GM12891 (cell line): ENCODE measurements around the gene NAIF1.

ENCODE experiments used
- DNase-seq: peaks from one replicate; pipeline ENCODE4 v3.0.0; 2011; ENCODE audit warnings: low spot score; ENCODE audit not compliant: insufficient read length
- FAIRE-seq: peaks from 2 replicates; lab custom pipeline; 2011; peaks lifted over from hg19 to GRCh38; lab: Jason Lieb, UNC
- PAX5 ChIP-seq: IDR thresholded peaks from 2 replicates; pipeline ENCODE4 v1.6.1; 2011; ENCODE audit warnings: low read length, moderate library complexity, mild to moderate bottlenecking; ENCODE audit not compliant: insufficient read depth, severe bottlenecking
- POLR2A ChIP-seq: IDR thresholded peaks from 2 replicates; pipeline ENCODE4 v1.6.1; 2011; ENCODE audit warnings: low read depth, low read length, control low read depth
- POLR2AphosphoS5 ChIP-seq: IDR thresholded peaks from 2 replicates; pipeline ENCODE4 v1.6.1; 2011; ENCODE audit warnings: low read depth, low read length, control low read depth
- POU2F2 ChIP-seq: IDR thresholded peaks from 2 replicates; pipeline ENCODE4 v1.6.1; 2011; ENCODE audit warnings: low read depth, mild to moderate bottlenecking, control low read depth, low read length, moderate library complexity
- SPI1 ChIP-seq: IDR thresholded peaks from 2 replicates; pipeline ENCODE4 v1.6.1; 2011; ENCODE audit warnings: low read depth, low read length, control low read depth
- TAF1 ChIP-seq: IDR thresholded peaks from 2 replicates; pipeline ENCODE4 v1.6.1; 2011; ENCODE audit warnings: low read depth, low read length, control low read depth

Gene NAIF1

DNA sequence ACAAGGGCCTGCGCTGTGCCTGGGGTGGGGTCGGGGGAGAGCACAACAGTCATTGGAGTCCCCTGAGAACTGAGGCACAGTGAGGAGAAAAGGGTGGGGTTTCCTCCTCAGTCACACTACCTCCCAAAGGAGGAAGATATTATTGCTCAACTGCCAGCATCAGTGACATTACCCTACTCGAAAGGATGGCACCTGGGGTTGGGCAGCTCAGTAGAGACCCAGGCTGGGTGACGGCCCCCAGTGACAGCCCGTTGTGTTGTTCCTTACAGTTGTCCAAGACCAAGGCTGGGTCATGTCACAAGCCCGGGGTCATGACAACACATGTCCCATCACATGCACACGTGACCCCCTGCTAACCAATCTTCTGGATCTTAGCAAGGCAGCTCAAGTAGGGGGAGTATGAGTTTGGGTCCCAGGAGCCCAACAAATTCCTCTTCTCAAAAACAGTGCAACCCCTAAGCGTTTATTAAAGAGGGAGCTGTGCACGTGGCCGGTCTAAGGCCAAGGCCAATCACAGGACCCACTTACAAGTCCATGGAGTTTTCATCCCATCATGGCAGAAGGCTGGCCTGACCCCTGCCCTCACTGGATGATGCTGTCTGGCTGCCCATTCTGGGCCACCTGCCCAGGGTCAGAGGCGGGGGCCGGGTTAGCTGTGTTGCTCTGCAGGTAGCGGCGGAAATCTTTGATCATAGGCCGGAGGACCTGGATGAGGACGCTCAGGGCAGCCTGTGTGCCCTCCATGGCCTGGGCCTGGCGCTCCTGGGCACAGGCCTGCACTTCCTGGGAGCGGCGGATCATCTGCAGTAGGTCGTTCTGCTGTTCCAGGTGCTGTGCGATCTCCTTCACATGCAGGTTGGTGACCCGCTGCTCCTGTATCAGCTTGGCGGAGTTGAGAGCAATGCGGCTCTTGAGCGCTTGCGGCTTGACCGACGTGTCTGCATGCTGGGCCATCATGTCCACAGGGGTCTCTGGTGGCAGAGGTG is 4.0 kb downstream of the NAIF1 start:
- FAIRE-seq: no peak
- DNase-seq: no peak
- TF ChIP-seq PAX5 (no peak), POLR2A (no peak)

DNA sequence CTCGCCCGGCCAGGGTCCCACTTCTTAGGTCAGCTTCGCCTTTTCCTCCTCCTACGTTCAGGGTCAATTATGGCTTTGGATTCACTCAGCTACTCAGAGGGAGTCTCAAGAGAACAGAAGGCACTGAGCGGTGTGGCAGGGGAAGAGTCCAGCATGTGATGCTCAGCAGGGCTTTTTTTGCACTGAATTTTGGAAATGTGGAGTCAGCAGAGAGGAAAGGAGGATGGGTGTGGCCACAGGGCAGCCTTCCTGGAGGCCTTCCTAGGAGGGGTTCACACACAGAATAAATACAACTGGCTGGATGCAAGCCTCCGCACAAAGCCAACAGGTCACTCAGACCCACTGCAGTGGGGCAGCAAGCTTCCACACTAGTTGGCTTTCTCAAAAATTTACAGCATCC is 4.8 kb downstream of the NAIF1 start:
- no peak for TF ChIP-seq POLR2A
- no peak for TF ChIP-seq POLR2AphosphoS5
- TF ChIP-seq SPI1: no peak
- no peak for TF ChIP-seq PAX5
- TF ChIP-seq POU2F2: no peak
- no peak for TF ChIP-seq TAF1
- FAIRE-seq: no peak
- no peak for DNase-seq

DNA sequence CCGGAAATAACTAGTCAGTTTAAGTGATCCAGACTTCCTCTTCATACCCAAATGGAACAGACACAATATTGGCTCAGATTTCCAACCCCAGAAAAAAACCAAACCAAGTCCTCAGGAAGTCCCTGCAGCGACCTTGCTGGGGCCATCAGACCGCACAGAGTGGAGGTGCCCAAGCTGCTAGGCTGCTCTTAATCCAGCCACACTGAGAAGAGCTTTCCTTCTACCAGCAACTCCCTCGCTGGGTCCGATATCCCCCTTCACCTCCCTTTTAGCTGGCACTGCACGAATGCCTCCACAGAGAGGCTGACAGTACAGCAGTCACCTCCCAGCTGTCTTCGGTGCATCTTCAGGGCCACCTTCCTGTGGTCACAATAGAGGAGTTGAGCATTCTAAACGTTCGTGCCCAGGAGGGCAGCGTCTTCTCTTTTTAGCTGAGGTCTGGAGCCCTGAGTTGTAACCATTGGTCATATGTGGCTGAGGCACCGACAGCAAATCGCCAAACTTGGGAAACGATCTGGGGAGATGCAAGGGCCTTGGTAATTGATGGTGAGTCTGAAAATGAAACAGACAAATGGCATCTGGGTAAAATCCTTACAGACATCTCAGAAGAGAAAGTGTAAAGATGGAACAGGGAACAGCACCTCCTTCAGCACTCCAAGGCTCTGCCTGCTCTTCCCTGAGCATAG is 5.7 kb downstream of the NAIF1 start:
- DNase-seq: no peak
- TF ChIP-seq POLR2AphosphoS5 (no peak), TAF1 (no peak), SPI1 (no peak), POU2F2 (no peak), POLR2A (no peak), PAX5 (no peak)
- FAIRE-seq: no peak

DNA sequence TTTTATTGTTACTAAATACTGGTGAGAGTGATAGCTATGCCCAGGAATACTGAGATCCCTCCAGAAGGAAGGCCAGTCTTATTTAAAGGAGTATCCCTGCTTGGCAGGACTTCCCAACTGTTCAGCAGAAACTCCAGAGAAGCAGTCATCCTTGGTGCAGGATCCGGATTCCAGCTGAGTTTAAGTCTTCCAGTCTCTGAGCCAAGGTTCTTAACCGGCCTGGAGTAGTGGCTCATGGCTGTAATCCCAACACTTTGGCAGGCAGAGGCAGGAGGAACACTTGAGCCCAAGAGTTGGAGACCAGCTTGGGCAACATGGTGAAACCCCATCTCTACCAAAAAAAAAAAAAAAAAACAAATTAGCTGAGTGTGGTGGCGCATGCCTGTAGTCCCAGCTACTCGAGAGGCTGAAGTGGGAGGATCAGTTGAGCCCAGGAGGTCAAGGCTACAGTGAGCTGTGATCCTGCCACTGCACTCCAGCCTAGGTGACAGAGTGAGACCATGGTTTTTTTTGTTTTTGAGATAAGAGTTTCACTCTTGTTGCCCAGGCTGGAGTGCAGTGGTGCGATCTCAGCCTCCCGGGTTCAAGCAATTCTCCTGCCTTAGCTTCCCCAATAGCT is 7.6 kb downstream of the NAIF1 start:
- DNase-seq (no peak), FAIRE-seq (no peak)

DNA sequence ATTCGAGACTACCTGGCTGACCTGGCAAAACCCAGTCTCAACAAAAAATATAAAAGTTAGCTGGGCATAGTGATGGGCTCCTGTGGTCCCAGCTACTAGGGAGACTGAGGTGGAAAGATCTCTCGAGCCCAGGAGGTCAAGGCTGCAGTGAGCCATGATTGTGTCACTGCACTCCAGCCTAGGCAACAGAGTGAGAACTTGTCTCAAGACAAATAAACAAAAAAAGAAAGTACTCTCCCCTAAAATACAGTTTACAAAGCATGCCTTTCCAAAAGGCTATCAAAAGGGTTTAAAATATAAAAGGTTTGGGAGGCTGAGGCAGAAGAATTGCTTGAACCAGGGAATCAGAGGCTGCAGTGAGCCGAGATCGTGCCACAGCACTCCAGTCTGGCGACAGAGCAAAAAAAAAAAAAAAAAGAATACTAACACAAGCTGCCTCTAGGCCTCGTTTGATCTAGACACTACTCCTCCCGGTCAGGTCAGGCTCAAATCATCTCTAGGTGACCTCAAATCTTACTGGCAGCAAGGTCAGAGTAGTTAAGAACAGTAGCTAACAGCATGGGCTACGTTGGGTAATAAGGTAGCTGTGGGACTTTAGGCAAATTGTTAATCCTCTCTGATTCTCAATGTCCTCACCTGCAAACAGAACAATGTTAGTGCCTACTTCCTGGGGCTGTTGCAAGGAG is 9.3 kb downstream of the NAIF1 start:
- TF ChIP-seq SPI1 (no peak), POLR2A (no peak), PAX5 (no peak), POU2F2 (no peak), TAF1 (no peak), POLR2AphosphoS5 (no peak)
- FAIRE-seq: no peak
- no peak for DNase-seq

More for the DNA sequence above, 7.6 kb downstream of the NAIF1 start:
- TF ChIP-seq TAF1 (no peak), PAX5 (no peak), POU2F2 (no peak), POLR2AphosphoS5 (no peak), SPI1 (no peak), POLR2A (no peak)

DNA sequence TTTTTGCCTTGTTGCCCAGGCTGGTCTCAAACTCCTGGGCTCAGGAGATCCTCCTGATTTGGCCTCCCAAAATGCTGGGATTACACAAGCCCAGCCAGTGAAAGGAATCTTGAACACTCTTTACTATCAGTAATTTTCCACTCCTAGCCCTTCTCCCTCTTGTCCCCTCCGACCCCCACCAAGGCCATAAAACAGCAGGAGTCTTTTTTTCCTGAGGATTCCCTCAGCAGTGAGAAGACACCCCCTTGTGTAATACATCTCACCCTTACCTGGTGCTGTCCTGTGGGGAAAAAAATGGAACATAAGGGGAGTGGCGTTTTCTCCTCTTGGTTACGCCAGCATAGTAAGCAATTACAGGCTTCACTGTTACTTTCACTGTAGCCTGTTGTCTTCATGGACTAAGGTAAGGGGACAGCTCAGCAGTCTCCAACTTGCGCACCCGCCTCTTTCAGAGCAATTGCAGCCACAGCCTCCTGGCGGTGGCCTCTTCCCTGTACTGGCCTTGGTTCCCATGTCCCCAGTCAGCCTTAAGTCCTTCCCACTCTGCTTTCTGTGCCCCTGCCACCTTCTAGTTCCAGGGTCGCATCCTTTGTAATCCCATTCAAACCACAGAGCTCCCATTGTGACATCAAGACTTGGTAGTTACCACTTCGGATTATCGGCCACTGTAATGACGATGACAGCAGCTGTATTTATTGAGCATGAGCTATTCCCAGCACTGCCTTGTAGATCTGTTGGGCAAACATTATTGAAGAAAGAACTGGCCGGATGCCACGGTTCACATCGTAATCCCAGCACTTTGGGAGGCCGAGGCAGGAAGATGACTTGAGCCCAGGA is 10.0 kb downstream of the NAIF1 start:
- FAIRE-seq: no peak
- DNase-seq: no peak
- TF ChIP-seq TAF1 (no peak), POLR2AphosphoS5 (no peak), POLR2A (no peak), POU2F2 (no peak), PAX5 (no peak), SPI1 (no peak)

DNA sequence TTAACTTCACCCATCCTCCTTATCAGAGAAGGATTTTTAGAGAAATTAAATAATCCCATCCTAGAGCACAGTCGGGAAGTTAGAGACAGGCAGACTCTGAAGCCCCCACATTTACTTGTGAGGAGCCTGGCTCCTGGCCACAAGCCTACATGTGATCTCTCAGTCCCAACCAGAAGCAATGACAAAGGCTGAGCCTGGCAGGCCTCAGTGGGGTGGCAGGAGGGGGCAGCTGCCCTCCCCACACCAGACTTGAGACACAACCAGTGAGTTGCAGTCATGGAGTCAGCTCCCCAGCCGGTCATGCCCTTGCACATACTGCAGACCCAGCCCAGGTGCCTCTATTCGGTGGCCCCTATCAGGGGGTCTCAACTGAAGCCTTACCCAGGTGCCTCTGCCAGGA is 11.0 kb downstream of the NAIF1 start:
- TF ChIP-seq PAX5: no peak
- no peak for TF ChIP-seq SPI1
- DNase-seq: no peak
- no peak for FAIRE-seq

DNA sequence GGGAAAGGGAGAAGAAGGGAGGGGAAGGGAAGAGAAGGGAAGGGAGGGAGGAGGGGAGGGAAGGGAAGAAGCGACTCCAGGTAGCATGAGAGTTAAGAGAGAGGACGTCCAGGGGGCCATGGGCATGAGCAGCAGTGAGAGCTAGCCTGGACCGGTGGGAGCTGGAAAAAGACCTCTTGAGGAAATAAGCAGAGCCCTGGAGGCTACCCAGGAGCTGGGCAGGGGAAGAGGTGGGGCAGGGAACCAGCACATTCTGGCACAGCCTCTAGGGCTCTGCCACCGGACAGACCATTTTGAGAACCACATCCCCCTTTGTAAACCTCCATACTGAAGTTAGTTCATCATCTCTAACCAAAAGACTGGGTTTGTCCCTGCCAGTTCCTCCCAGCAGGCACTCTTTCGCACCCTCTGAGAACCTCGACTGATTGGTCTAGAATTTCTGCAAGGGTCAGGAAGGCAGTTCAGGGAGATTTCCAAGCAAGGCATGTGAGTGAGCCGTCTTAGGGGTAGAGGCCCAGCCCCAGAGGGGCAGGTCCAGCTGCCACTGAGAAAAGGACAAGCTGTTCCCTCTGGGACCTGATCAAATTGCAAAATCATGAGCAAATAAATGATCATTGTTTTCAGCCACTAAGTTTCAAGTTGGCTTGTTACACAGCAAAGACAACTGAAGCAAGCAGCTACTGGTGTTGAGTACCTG is 11.6 kb downstream of the NAIF1 start:
- FAIRE-seq: no peak
- TF ChIP-seq TAF1: no peak
- no peak for TF ChIP-seq POLR2A
- no peak for TF ChIP-seq POU2F2
- no peak for TF ChIP-seq SPI1
- no peak for TF ChIP-seq PAX5
- TF ChIP-seq POLR2AphosphoS5: no peak
- DNase-seq: no peak

DNA sequence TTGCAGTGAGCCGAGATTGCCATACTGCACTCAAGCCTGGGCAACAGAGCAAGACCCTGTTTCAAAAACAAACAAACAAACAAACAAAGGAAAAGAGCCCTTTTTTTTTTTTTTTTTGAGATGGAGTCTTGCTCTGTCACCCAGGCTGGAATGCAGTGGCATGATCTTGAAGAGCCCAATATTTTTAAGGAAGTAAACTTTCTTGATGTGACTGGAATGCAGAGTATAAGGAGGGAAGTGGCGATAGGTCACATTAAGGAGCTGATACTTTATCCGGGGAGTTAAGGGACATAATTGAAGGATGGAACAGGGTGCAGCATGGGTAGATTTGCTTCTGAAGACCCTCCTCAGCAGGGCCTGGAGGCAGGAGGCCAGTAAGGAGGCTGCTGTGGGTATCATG is 13.0 kb downstream of the NAIF1 start:
- DNase-seq: no peak
- no peak for TF ChIP-seq SPI1
- no peak for TF ChIP-seq PAX5
- no peak for FAIRE-seq
